WERI-Rb-1 (cell line): ENCODE data around the gene ARHGAP21.

Experiments
- DNase-seq: peaks from one replicate; pipeline ENCODE4 v3.0.0-alpha.2; 2020
- H3K27ac ChIP-seq: fragments of 250-450 bp; sonication (Bioruptor Pico); 2 replicates; pipeline ENCODE4 v1.5.1; 2020; ENCODE audit warnings: mild to moderate bottlenecking, moderate library complexity
- H3K27me3 ChIP-seq: fragments of 250-450 bp; sonication (Bioruptor Pico); 2 replicates; pipeline ENCODE4 v1.5.1; 2021; ENCODE audit warnings: mild to moderate bottlenecking, low read depth, moderate library complexity; ENCODE audit not compliant: insufficient read depth, severe bottlenecking
- H3K36me3 ChIP-seq: fragments of 250-450 bp; sonication (Bioruptor Pico); 2 replicates; pipeline ENCODE4 v1.5.1; 2020; ENCODE audit warnings: mild to moderate bottlenecking, moderate library complexity
- H3K4me3 ChIP-seq: 2 replicates; pipeline ENCODE4 v1.5.1; 2011; ENCODE audit warnings: low read depth, mild to moderate bottlenecking, control low read depth, low read length
- H3K9me3 ChIP-seq: fragments of 250-450 bp; sonication (Bioruptor Pico); 2 replicates; pipeline ENCODE4 v1.5.1; 2021; ENCODE audit warnings: mild to moderate bottlenecking, moderate library complexity; ENCODE audit not compliant: severe bottlenecking
- TF ChIP-seq, protein P1 (sequence below): IDR thresholded peaks from 2 replicates; pipeline ENCODE4 v1.5.1; 2011; ENCODE audit warnings: low read depth, mild to moderate bottlenecking, control low read depth, inconsistent platforms, low read length

ARHGAP21 gene

DNA sequence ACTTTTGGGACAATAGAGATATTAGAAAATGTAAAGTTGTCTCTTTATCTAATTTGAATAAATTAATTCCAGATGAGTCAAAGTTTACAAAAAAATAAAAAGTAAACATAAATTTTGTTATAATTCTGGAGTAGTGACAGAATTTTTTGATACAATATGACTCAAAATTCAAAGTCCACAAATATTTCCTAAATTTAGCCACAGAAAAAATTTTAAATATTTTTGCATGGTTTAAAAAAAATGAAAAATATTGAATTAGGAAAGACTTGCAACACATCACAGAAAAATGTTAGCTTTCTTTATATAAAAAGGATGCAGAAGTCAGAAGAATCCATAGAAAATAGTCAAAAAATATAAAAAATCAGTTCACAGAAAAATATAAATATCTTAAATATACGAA lies 117.7 kb downstream of the ARHGAP21 start:
- Histone ChIP-seq H3K27ac (no peak overlapping the region), H3K36me3 (no peaks in the 10 kb centered on the region), H3K9me3 (no peaks in the 10 kb centered on the region), H3K27me3 (no peaks in the 10 kb centered on the region), H3K4me3 (no peak overlapping the region)
- TF ChIP-seq, protein P1, sequence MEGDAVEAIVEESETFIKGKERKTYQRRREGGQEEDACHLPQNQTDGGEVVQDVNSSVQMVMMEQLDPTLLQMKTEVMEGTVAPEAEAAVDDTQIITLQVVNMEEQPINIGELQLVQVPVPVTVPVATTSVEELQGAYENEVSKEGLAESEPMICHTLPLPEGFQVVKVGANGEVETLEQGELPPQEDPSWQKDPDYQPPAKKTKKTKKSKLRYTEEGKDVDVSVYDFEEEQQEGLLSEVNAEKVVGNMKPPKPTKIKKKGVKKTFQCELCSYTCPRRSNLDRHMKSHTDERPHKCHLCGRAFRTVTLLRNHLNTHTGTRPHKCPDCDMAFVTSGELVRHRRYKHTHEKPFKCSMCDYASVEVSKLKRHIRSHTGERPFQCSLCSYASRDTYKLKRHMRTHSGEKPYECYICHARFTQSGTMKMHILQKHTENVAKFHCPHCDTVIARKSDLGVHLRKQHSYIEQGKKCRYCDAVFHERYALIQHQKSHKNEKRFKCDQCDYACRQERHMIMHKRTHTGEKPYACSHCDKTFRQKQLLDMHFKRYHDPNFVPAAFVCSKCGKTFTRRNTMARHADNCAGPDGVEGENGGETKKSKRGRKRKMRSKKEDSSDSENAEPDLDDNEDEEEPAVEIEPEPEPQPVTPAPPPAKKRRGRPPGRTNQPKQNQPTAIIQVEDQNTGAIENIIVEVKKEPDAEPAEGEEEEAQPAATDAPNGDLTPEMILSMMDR: no peak
- DNase-seq: no peak

DNA sequence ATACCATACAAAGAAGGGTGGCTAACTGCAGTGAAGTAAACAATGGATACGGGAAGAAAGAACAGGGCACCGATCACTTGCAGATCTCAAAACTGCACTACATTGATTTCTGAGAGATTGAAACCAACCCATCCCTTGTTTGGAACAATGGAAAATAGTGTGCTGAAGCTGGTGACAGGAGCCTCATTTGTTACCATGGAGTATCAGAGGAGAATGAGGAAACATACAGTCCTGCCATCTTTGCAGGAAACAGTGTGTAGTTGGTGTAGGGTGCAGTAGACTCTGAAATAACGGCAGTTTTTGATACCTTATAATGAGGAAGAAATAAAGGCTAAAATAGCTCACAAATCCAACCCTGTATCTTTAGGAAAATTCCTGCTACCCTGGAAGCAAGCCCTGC lies 118.5 kb downstream of the ARHGAP21 start:
- Histone ChIP-seq H3K36me3 (no peaks in the 10 kb centered on the region; the same call in 1 of the 2 replicates), H3K4me3 (no peak overlapping the region), H3K27ac (no peak overlapping the region), H3K9me3 (no peaks in the 10 kb centered on the region), H3K27me3 (no peaks in the 10 kb centered on the region)
- no peak for DNase-seq
- TF ChIP-seq, protein P1: no peak

DNA sequence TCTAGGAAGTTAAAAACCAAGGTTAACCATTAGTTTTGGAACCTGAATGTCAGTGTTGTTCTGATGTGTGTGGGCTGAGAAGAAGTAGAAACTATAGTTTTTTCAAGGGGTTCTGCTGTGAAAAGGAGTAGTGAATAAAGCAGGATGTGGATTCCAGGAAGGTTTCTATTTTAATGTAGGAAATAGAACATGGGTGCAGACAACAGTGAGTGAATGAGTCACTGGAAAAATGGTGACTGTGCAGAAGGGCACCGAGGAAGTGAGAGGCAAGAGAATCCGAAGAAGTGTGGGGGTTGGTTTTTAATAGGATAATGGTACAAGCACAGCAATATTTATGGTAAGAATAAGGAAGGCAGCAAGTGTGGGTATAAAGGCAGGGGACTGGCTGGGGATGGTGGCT lies 120.4 kb downstream of the ARHGAP21 start:
- DNase-seq: no peak
- Histone ChIP-seq H3K9me3 (no peaks in the 10 kb centered on the region), H3K4me3 (no peak overlapping the region), H3K27me3 (no peaks in the 10 kb centered on the region), H3K36me3 (no peaks in the 10 kb centered on the region; the same call in 1 of the 2 replicates), H3K27ac (no peak overlapping the region)
- TF ChIP-seq, protein P1: no peak

DNA sequence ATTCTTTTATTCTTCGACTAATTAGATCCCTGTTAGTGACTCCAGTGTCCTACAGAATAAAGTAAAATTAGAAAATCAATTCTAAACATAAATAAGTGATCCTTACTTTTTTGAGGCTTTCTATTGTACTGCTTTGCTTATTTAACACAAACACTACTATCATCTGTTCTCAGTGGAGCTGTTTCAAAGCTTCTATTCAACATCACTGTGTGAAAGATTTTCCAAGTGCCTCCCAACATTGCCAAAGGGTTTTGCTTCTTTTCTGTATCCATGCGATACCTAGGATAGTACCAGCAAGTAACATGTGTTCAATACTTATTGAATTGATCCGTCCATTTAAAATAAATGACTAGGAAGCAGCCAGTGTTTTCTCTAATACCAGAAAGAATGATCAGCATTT lies 125.7 kb downstream of the ARHGAP21 start:
- DNase-seq: no peak
- H3K36me3 ChIP-seq: no peaks in the 10 kb centered on the region; the same call in none of the 2 replicates
- TF ChIP-seq, protein P1: no peak

DNA sequence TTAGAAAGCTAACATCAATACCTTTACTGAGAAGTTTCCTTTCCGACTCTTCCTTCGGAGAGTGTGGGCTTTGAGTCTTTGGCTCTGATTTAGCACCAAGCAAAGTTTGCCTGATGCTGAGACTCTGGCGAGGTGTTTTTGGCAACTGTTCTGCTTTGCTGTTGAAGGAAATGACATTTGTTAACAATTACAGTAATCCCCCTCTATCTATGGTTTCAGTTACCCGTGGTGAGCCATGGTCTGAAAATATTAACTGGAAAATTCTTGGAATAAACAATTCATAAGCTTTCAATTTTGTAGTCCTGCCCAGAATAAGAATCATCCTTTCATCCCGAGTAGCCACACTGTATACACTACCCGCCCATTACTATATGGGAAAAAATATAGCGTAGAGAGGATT lies 126.3 kb downstream of the ARHGAP21 start:
- DNase-seq: no peak
- Histone ChIP-seq H3K27me3 (no peaks in the 10 kb centered on the region), H3K36me3 (no peaks in the 10 kb centered on the region; the same call in none of the 2 replicates), H3K4me3 (no peak overlapping the region), H3K27ac (no peak overlapping the region), H3K9me3 (no peaks in the 10 kb centered on the region)
- TF ChIP-seq, protein P1: no peak

More for the DNA sequence above, 125.7 kb downstream of the ARHGAP21 start:
- H3K4me3 ChIP-seq: no peak overlapping the region
- no peak overlapping the region for H3K27ac ChIP-seq
- no peaks in the 10 kb centered on the region for H3K27me3 ChIP-seq
- no peaks in the 10 kb centered on the region for H3K9me3 ChIP-seq

DNA sequence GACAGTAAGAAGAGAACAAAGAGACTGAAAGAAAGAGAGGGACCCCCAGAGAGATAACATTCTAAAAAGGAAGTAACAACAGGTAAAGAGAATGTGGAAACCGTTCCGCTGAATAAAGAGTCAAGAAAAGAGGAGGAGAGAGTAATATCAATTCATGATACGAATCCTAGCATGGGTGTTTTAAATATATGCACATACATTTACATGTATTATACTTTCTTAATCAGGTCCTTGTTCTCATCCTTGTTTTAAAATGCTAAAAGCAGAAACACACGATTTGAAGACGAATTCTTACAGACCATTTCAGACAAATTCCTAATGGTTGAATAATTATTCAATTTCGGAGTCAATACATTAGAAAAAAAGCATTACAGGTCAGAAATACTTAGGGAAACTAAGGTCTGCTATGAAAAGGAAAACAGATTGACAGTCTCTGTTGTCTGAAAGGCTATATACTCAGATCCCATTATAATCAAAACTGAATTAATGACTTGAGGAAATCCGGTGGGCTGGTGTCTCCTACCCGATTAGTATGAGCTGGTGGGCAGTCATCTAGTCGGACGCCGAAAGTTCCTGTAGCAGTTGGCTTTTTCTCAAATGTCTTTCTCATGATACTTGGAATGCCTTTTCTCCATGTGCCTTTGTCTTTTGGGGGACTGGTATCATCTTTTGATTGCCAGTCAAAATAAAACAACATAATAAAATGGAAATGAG lies 127.3 kb downstream of the ARHGAP21 start:
- no peak overlapping the region for H3K4me3 ChIP-seq
- no peak for DNase-seq
- no peaks in the 10 kb centered on the region for H3K9me3 ChIP-seq
- no peak overlapping the region for H3K27ac ChIP-seq
- TF ChIP-seq, protein P1: no peak
- H3K27me3 ChIP-seq: no peaks in the 10 kb centered on the region
- no peaks in the 10 kb centered on the region; the same call in none of the 2 replicates for H3K36me3 ChIP-seq
